HG03108 (cell line): ENCODE data around the gene BRD4.

ENCODE experiments used
- ATAC-seq: cut with Tn5 transposase; IDR thresholded peaks from one replicate; pipeline ENCODE4 v1.9.1; 2021; ENCODE audit warnings: moderate library complexity; ENCODE audit not compliant: unreplicated experiment

The BRD4 gene

DNA sequence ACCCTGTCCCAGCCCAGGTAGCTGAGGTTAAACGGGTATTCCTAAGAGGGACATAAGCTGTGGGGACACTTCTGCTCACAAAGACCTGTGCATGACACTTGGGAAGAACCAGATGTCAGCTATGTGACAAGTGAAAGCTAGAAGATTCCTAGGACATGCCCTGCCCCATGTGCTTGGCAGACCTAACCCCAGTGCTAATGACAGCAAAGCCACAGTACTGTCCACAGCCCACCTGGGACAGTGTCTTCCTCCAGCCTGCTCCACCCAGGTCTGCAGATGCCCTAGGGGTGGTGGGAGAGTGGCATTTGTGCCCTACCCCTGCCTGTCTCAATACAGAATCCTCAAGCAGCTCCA lies 81.7 kb downstream of the BRD4 start:
- no peak for ATAC-seq

DNA sequence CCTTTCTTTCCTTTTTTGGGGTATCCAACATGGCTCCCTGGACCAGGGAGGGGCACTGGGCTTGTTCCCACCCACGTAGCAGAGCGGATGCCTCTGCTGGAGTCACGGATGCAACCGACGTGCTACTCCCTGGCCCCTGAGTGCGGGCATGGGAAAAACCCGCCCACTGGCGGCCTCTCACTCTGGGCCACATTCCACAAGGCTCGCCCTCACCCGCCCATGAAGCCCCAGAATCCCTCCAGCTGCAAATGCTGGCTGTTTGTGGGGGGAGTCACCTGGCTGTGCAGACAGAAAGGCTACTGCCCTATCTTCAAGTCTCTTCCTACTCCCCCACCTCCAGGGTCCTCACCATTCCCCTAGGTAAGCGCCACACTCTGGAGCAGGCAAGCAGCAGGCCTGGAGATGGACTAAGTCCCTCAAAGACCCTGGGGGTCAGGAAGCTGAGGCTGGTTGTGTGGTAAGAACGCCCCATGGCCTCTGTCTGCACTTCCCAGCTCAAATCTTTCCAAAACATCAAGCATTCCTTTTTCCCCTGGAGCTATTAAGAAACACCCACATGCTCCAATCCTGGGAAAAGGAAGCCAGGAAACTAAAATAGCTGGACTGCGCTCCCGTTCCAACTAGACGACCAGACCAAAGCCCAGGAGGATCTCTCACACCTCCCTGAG lies 82.2 kb downstream of the BRD4 start:
- ATAC-seq: no peak

DNA sequence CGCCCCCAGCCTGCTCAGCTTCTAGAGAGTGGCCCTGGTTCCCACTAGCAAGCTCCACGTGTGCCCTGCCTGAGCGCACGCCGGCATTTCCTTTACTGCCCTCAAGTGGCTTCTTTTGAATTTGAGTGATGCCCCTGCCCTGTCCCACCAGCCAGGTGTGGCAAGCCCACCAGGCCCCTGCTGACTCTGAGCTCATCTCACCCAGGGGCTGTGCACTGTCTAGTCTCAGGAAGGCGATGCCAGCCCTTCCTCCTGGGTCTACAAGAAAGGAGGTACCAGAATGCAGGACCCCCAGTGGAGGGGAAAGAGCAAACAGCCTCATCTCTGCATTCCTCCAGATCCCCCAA lies 82.8 kb downstream of the BRD4 start:
- ATAC-seq: no peak

GRCh38 chr19:15248648-15249527 lies 83.5 kb downstream of the BRD4 start:
- no peak for ATAC-seq

GRCh38 chr19:15248106-15248505 lies 84.2 kb downstream of the BRD4 start:
- no peak for ATAC-seq

- no peak for ATAC-seq
Observed at GRCh38 chr19:15247107-15248014, 85.0 kb downstream of the BRD4 start.

GRCh38 chr19:15246198-15246481 lies 86.2 kb downstream of the BRD4 start:
- no peak for ATAC-seq

GRCh38 chr19:15245370-15246197 lies 86.8 kb downstream of the BRD4 start:
- no peak for ATAC-seq

DNA sequence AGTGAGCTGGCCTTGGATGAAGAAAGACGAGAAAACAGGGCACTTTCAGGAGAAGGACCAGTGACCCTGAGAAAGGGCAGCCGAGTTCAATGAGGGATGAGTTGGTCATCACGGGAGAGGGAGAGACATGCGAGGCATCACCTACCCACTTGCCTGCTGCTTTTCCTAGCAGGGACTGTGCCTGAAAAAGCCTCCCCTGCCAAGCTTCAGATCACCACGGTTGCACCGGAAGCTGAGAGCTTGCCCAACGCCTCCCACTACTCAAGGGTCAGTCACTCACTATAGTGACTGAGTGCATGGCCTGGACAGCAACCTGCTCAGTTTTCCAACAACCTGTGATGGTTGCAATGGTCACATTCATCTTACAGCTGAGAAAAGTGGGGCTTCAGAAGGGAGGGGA lies 87.5 kb downstream of the BRD4 start:
- no peak for ATAC-seq

DNA sequence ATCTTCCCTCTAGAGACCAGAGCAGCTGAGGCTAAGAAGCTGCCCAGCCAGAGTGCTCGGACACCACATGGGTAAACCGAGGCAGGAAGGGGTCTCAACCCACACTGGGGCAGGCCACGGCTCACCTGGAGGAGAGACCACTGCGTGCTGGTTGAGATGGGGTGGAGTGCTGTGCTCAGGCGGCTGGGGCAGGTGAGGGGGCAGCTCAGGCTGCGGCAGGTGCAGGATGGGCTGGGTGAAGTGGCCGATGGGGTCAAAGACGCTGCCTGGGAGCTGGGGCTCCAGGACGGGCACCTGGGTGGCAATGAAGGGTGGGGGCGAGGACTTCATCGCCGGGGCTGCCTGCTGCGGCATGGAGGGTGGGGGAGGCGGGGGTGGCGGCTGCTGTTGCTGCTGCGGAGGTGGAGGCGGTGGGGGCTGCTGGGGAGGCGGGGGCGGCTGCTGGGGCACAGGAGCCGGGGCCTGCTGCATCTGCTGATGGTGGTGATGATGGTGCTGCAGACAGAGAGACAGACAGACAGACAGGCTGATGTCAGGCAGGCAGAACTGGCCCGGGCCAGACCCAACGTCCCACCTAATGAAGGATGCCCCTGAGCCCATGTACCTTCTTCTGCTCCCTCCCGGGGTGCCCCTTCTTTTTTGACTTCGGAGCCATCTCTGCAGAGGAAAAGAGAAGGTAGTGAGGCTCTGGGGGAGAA lies 88.1 kb downstream of the BRD4 start:
- no peak for ATAC-seq

DNA sequence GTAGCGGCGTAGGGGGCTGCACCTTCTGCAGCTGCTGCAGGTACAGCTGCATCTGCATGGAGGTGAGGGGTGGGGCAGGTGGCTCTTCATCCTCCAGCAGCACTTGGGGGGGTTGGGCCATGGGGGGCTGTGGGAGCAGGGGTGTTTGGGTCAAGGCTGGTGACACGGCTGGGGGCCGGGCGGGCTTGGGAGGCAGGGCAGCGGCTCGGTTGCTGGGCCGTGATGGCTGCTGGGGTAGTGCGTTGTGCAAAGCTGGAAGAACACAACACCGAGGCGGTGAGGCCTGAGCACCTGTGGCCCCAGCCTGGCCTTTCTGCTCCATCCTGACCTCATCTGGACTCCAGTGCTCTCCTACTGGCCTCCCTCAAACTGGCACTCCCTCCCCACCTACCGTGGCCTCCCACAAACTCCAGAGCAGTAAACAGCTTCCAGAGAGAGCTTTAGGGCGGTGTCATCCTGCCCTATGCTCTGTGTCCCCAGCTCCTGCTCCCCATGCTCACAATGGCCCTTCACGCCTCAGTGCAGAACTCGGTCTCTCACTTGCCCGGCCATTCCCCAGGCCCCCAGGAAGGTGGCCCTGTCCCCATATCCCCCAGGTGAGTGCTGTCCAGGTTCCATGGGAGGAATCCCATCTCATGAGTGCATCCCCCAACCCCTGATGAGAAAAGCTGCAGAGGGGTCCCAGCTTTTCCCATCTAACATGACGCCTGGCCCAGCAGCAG lies 88.9 kb downstream of the BRD4 start:
- ATAC-seq: no peak

- no peak for ATAC-seq
Observed at GRCh38 chr19:15241259-15241910, 91.0 kb downstream of the BRD4 start.

- ATAC-seq: no peak
Observed at GRCh38 chr19:15240515-15240914, 91.8 kb downstream of the BRD4 start.

DNA sequence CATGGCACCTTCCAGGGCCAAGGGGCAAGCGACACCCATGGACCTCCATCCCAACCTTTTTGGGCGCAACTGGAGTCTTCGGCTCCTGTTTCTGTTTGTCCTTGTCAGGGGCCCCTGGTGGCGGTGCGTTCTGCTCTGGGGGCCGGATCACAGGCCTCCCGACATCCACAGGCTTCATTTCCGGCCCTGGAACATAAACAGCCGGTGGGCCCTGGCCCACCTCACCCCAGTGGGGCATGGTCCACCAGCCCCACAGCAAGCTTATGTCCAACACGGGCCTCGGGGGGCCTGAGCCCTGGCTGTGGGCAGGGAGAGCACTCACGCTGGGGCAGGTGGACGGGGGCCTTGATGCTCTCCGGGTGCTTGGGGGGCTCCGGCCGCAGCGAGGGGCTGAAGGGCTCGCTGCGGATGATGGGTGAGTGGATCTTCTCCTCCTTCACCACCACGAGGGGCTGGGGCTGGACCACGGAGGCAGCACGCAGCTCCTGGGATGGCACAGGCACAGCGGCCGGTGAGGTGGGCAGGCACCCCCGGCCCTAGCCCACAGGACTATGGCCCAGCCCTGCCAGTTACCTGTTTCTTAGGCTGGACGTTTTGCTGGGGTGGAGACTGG lies 92.9 kb downstream of the BRD4 start:
- no peak for ATAC-seq

- ATAC-seq: no peak
Observed at GRCh38 chr19:15238639-15239155, 93.6 kb downstream of the BRD4 start.

- ATAC-seq: no peak
Observed at GRCh38 chr19:15237759-15238638, 94.3 kb downstream of the BRD4 start.

GRCh38 chr19:15236886-15237285 lies 95.5 kb downstream of the BRD4 start:
- no peak for ATAC-seq

- ATAC-seq: no peak
Observed at GRCh38 chr19:15235781-15236180, 96.6 kb downstream of the BRD4 start.
